HG03457 (cell line): ENCODE results near the gene XIRP2.

Experiments used
- ATAC-seq: cut with Tn5 transposase; IDR thresholded peaks from one replicate; pipeline ENCODE4 v1.9.1; 2021; ENCODE audit warnings: moderate number of reproducible peaks; ENCODE audit not compliant: unreplicated experiment

The XIRP2 gene

DNA sequence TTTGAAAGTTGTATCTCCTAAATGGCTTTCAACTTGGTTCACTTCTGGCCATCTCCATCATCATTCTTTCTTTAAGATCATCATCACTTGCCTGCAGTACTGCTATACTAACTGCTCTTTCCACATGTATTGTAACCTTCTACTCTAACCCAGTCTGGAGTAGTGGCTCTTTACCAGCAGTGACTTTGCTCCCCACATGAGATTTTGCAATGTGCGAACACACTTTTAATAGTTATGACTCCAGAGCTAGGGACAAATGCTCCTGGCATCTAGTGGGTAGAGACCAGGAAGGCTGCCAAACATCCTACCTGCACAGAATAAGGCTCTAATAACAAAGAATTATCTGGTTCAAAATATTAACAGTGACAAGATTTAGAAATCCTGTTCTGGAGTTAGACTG, 243.8 kb downstream of the XIRP2 start:
- no peak for ATAC-seq

DNA sequence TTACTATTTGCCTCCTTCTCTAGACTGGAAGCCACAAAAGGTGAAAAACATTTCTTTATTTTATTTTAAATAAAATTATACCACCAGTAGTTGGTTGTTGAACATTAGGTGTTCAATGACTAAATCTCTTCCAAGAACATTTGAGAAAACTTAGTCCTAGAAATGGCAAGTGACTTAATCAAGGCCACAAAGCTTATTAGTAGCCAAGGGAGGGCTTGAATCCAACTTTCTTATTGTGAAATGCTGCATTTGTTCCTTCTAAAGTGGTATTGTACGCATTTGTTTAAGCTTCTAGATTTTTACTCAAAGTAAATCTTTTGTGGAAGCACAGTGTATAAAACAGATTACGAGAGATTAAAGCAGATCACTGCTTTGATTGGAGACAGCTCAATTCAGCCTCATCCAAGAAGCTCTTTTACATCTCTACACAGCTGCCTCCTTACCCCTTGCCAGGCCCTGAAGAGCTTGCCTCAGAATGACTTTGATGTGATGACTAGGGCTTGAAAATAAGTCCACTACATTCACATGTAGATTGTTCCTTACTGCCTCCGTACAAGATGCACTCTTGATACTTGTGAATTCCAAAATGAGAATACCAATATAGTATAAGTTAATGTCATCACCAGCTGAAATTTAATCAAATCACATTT, 244.8 kb downstream of the XIRP2 start:
- ATAC-seq, result no peak

DNA sequence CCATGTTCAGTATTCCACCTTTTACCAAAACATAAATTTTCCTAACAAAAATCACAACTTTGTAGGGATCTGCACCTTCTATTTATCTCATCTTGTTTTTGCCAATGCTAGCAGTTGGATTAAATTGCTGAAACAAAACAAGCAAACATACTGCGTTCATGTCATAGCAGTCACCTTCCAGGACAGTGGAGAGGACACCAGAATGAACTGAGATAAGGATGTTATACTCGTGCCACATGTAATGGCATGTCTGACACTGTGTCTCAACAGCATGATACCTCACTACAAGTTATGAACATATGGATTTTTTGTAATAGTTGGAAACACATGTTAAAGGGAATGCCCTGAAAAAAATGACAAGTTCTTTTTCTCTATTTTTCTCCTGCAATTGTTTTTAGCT, 245.3 kb downstream of the XIRP2 start:
- ATAC-seq, result no peak

DNA sequence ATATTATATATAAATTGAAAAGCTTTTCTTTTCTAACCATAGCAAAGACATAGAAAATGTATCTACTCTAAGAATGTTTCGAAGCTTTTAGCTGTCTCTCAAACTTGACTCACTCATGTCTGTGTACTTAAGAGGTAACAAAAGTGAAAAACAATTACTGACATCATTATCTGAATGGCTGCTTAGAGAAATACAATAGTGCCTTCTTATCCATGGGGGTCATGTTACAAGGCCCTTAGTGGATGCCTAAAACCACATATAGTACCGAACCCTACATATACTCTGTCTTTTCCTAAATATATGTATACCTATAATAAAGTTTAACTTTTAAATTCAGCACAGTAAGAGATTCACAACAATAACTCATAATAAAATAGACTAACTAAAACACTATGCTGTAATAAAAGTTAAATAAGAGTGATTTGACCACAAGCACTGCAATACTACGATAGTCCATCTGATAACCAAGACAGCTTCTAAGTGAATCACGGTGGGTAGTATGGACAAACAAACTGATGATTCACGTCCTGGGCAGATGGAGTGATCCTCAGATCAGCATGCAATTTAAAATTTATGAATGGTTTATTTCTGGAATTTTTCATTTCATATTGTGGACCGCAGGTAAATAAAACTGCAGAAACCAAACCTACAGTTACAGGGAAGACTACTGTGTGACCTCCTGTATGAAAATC, 246.2 kb downstream of the XIRP2 start:
- no peak for ATAC-seq

DNA sequence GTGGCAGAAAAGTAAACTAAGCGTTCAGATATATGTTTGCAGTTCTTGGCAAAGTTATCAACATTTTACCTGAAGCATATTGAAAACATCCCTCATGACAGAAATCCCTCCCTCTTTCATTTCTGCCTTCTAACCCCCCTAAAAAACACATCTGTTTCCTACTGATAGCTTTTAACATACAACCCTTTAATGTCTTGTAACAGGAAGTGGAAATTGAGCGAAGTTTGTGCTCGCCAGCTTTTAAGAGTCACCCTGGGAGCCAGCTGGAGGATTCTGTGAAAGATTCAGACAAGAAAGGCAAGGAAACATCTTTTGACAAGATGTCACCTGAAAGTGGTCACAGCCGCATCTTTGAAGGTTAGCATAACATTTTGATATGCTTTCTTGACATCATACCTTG, 247.4 kb downstream of the XIRP2 start:
- ATAC-seq, result no peak

DNA sequence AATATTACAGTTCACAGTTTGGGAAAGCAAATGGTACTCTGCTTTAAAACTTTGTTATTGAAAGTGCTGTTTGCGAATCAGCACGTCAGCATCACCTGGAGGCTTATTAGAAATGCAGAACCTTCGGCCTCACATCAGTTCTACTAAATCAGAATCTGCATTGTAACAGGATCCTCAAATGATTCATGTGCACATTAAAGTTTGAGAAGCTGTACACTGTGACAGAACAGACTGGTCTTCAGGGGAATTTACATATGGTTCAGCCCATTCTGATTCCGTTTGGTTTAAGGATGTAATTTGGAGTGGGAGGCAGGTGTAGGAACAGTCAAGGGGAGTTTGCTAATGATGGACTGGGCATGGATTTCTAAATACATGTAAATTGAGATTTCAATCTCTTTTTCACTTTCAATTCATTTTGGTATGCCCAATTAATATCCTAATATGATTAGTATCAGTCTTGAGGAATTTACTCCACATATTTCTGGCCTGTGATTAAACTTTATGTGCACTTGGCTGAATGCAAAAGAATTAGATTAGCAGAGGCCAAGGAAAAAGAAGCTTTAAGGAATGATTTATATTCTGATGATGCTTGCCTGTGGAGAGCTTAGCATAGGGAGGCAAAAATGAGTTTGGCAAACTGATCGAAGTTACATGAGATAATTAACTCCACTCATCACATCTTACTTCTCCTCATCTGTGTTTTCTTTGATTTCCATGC, 248.8 kb downstream of the XIRP2 start:
- no peak for ATAC-seq

DNA sequence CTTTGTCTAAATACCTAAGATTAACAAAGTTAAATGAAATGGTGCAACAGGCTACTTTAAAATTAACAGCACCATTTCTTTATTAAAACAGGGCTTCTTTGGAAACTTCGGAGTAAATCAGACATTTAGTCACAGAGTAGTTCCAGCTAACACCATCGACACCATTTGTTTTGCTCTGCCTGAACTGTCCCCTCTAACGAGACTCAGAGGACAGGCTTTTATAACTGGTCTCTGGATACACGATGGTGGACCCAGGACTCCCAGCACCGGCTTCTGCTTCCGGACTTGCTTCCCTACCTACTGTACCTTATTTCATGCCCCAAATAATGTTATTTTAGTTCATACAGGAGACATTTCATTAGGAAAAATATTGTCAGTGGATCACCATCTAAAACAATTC, 252.1 kb downstream of the XIRP2 start:
- no peak for ATAC-seq

DNA sequence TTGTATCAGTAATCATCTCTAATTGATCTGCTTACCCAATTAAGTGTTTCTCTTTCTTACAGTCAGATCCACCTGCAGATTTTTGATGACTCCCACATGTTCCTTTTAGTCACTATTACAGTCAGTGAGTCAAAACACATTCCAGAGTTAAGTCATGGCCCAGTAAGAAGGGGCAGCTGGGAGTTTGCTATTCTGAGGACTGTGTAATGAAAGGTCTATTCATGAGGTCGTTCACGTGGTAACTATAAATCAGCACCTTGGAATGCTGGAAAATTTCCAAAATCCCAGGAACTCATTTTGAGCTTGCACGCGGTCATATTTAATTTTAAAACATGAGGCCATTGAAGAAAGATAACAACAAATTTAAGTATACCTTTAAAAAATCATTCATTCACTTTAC, 252.5 kb downstream of the XIRP2 start:
- ATAC-seq, result no peak

DNA sequence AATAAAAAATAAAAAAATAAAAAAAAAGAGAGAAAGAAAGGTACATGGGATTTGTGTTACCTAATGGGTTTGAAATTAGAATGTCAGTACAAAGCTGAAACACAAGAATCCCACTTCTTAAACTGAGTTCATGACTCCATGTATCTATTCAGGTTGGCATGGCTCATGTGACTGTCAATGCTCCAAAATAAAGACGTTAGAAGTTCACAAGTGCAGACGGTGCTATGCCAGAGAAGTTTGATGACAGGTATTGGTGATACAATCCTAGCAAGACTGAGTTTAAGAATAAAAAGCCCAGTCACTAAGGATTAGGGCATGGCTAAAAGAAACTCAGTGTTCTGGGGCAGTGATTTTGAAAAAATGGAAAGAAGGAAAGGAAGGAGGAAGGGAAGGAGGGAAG, 254.3 kb downstream of the XIRP2 start:
- ATAC-seq, result no peak

DNA sequence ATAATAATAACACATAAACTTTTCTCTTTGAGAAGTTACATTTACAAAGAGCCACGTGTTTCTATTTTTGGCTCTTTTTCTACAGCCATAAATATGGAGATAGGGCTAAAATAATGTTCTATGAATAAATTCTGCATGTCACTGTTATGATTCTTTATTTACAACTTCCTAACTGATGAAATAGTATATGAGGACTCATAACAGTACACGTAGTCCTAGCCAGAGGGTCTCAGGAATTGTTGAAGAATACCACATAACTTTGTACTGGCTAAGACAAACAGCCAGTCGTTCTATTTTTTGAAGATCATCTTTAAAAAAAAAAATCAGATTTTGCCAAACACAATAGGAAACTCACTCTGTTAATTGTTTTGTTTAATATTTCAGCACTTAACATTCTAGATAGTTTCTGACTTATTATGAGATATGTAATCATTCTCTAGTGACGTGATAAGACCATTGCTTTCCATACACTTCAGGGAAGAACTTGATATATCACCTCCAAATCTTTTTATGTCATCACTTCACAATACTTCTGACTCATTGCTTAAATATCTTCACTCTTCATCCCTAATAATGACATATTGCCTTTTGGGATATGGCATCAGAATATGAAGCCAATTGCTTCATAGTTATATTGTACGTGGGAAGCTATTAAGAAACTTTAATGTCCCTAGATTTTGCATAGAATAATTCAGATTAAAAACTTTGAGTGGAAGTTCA, 256.1 kb downstream of the XIRP2 start:
- ATAC-seq, result no peak

DNA sequence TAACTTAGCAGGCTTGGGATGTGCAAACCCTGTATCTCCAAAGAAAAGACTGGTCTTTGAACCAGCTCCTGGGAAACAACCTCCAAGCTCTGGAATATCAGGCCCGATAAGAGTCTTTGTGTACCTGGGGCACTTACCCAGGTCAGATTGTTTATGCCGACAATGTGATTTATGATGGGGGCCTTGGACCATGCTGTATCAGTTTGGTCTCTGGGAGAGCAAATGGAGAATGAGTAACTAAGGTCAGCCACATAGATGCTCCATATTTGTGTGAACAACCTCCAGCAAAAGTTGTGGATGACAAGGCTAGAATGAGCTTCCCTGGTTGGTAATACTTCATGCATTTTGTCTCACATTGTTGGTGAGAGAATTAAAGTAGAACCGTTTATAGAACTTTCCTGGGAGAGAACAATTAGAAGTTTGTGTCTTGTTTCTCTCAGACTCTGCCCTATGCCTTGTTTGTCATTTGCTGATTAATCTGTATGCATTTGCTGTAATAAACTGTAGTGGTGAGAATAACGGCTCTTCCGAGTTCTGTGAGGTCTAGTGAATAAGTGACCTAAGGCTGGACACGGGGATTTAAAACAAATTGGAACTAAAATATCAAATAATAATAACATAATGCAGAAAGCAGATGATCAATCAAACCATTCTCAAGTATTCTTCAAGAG, 259.1 kb downstream of the XIRP2 start:
- ATAC-seq, result no peak

DNA sequence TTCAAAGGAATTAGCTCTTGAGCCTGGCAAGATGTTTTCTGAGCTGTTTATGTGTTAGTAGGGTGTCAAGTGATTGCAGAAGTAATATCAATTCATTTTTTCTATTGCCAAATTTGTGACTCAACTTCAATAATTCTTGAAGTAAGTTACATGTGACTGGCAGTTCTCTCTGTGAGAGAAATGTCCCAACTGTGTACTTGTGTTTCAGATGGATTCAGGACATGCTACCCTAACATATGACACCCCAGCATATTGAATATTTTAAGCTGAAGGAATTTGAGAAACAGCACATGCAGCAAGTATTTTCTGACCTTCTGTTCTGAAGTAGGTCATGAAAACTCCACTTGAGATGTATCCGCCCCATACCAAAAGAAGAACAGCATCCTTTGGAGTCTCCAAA, 263.6 kb downstream of the XIRP2 start:
- no peak for ATAC-seq

DNA sequence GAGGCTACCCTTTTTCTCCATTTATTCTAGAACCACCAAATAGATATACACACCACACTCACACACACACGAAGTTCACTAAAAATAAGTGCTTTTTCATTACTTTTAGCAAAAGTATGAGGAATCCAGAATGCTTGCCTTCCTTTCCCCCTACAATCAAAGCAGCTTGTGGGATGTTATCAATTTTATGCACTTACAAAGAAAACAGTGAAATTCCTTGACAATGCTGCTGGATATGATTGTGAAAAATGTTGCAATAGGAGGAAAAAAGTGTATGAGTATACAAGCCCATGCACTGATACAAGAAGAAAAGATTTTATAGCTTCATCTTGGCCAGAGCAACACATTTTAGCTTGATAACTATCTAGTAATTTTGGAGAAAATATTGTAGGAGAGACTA, 269.2 kb downstream of the XIRP2 start:
- no peak for ATAC-seq

DNA sequence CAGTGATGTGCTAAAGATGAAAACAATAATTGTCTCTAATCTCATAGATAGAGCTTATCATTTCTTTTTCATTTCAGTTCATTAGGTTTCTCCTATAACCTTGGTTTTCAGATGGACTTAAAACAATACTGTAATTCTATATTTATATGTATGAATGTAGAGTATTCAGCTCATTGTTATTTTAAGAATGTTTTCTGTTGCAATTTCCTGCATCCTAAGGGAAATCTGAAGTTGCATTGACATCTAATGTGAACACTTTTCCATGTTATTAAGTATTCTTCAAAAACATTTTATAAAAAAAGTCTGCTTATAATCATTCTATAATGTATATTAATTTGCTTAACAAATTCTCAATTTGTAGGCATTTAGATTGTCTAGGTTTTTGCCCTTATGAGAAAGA, 288.9 kb downstream of the XIRP2 start:
- ATAC-seq, result no peak

DNA sequence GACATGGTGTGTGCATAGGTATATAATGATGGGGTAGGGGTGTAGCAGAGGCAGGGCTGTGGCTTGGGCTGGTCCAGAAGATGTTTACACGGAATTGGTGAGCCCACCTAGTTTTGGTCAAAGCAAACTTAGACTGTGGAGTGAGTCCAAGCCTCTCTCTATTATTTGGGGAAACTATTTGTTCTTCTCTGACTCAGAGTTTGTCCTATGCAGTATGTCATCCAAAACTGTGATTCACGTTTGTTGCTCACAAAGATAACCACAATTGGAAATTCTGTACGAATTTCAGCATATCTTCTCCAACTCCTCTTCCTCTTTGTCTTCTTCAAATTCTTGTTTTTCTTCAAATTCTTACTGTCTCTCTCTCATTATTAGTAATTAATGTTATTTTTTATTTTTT, 292.9 kb downstream of the XIRP2 start:
- no peak for ATAC-seq

DNA sequence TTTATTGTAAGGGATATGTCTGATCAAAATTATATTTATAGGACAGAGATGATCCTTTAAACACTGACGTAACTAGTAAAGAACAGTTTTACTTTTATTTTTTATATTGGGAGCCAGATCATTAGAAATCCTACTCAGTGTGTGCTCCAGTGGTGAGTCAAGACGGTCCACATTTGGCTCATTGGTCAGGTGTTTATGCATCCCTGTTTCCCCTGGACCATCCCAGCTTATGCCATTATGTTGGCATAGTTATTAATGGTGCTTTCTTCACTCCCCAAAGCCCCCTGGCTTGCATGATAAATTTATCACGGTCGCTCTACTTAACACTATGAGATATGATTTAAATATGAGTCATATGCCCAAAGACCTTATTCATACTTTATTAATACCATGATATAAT, 293.4 kb downstream of the XIRP2 start:
- no peak for ATAC-seq

DNA sequence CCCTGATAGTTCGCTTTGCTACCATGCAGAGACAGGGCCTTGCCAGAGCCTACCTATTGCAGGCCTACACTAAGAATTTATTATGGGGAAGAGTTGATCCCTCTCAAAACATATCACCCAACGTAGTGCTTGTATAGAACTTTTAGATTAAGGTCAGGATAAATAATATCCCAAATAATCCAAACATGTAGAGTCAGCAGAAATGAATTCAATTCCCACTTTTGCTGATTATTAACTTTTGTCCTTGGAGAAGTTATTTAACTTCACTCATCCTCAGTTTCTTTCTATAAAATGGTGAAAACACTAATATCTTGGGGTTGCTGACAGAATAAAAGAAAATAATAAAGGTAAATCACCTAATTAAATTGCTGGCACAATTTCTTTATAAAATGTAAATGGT, 294.1 kb downstream of the XIRP2 start:
- ATAC-seq, result no peak

DNA sequence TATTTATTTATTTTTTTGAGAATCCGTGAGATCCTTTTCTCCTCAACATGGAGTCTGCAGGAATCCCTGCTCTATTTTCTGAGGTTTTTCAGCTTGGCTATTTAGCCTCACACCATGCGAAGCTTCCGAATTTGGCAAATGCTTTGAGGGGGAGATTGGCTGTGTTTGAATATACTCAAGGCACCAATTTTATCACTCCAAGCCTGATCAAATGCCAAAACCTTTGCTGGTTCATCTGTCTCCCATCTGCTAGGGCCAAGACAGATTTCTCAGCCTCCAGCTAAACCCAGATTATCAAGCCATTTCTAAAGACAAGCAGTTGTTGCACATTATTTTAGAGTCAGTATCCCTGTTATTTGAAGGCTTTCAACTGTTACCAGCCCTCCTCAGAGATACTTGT, 295.7 kb downstream of the XIRP2 start:
- ATAC-seq, result no peak

DNA sequence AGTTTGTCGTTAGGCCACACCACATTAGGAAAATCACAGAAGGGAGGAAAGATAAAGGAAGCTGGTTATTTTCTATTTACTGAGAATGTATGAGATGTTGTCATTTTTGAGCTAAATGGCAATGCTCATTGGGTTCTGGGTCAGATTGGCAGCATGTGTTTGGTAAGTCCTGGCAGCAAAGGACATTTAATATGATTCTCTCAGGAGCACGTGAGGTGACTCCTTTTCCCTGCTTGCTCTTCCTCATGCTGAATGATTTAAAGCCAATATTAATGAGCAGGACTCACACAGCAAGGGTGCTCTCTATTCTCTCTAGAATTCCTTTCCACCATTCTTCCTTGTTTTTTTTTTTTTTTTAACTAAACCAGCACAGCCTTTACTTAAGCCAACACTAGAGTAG, 298.2 kb downstream of the XIRP2 start:
- no peak for ATAC-seq

DNA sequence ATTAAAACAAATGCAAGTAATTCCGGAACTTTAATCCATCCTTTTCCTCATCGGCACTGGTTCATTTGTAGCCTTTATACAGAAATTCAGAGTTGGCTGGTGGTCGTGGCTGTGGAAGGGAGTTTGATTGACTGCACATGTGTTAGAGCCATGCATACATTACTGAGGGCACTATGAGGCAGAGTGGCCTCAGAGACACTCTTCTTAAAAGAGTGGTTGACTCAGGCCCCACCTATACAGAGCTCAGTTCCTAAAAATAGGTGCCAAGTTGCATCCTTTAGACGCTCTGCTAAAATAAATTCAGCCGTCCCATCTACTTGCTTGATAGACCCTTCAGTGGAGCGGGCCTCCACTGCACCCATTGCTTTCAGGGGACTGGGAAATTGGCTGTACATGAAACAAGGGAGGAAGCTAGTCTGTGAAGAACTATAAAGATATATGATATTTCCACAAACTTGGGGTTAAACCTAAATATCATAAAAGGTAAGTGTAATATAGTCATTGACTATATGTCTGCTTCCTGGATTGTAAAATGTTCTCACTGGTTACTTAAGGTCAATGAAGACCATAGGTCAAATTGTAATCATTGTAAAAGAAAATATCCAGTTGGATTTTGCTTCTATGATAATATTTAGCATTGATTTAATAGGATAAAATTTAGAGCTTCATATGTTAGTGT, 298.9 kb downstream of the XIRP2 start:
- ATAC-seq, result no peak
